WTC11 (cell line): Measurements from ENCODE around the gene CCM2L. TPM values are rescaled to one million over a fixed set of nuclear protein-coding genes. Genes with fewer than 3 reads are reported as not detected.
A peak's percentile ranks its signal among the peaks of the same experiment; 100 is the strongest.

Source experiments
- ATAC-seq: fragments of 200-7000 bp; cut with Tn5 transposase; 2 replicates; pipeline ENCODE4 v1.10.0; 2021; ENCODE audit warnings: mild to moderate bottlenecking, moderate library complexity
- CTCF ChIA-PET: fragments of 300-600 bp; sonication (Branson Sonifier 250); formaldehyde crosslinking; loops from one replicate; lab custom pipeline; 2021; ENCODE audit warnings: antibody characterized with exemption; lab: Charles Lee
- POLR2A ChIA-PET: fragments of 350-600 bp; sonication (Branson Sonifier 250); formaldehyde crosslinking; loops from one replicate; lab custom pipeline; 2021; ENCODE audit warnings: antibody characterized with exemption; lab: Charles Lee
- DNase-seq: peaks from one replicate; pipeline ENCODE4 v3.0.0; 2021; ENCODE audit warnings: low spot score
- H3K27ac Mint-ChIP-seq: 2 replicates; pipeline ENCODE4 v1.8.0; 2021; ENCODE audit warnings: mixed read lengths
- H3K27me3 Mint-ChIP-seq: 2 replicates; pipeline ENCODE4 v1.8.0; 2021; ENCODE audit warnings: low read depth, mild to moderate bottlenecking, moderate library complexity, mixed read lengths
- H3K36me3 Mint-ChIP-seq: 2 replicates; pipeline ENCODE4 v1.8.0; 2021; ENCODE audit warnings: mixed read lengths
- H3K4me1 Mint-ChIP-seq: 2 replicates; pipeline ENCODE4 v1.8.0; 2022; ENCODE audit warnings: mixed read lengths
- H3K4me3 Mint-ChIP-seq: 2 replicates; pipeline ENCODE4 v1.8.0; 2021; ENCODE audit warnings: mild to moderate bottlenecking, moderate library complexity, mixed read lengths
- H3K9me3 Mint-ChIP-seq: 2 replicates; pipeline ENCODE4 v1.8.0; 2021; ENCODE audit warnings: mixed read lengths
- CREB1 ChIP-seq: sonication (generic); formaldehyde crosslinking; IDR thresholded peaks from 2 replicates; pipeline ENCODE4 v1.8.0; 2023; ENCODE audit warnings: mild to moderate bottlenecking, missing genetic modification reagents
- CTCF ChIP-seq: fragments of 200-600 bp; IDR thresholded peaks from 2 replicates; pipeline ENCODE4 v1.8.0; 2022; ENCODE audit warnings: antibody characterized with exemption
- E2F1 ChIP-seq: sonication (generic); formaldehyde crosslinking; IDR thresholded peaks from 2 replicates; pipeline ENCODE4 v1.8.0; 2022; ENCODE audit warnings: mild to moderate bottlenecking, missing genetic modification reagents
- EMX1 ChIP-seq: fragments of 250-450 bp; sonication (Bioruptor Pico); IDR thresholded peaks from 2 replicates; pipeline ENCODE4 v1.8.0; 2021; ENCODE audit warnings: mild to moderate bottlenecking
- ESRRA ChIP-seq: sonication (generic); formaldehyde crosslinking; IDR thresholded peaks from 2 replicates; pipeline ENCODE4 v1.8.1; 2022; ENCODE audit warnings: mild to moderate bottlenecking, missing genetic modification reagents, borderline replicate concordance
- FOXK1 ChIP-seq: sonication (generic); formaldehyde crosslinking; IDR thresholded peaks from 2 replicates; pipeline ENCODE4 v1.8.0; 2022; ENCODE audit warnings: mild to moderate bottlenecking, moderate library complexity, missing genetic modification reagents
- GRHL2 ChIP-seq: fragments of 250-450 bp; sonication (Bioruptor Pico); IDR thresholded peaks from 2 replicates; pipeline ENCODE4 v1.8.0; 2022; ENCODE audit warnings: mild to moderate bottlenecking, moderate library complexity; ENCODE audit not compliant: insufficient replicate concordance, severe bottlenecking
- MXD4 ChIP-seq: fragments of 250-450 bp; sonication (Bioruptor Pico); IDR thresholded peaks from 2 replicates; pipeline ENCODE4 v1.8.0; 2021; ENCODE audit warnings: mild to moderate bottlenecking, moderate library complexity, borderline replicate concordance
- NR3C1 ChIP-seq: sonication (generic); formaldehyde crosslinking; conservative IDR thresholded peaks from 2 replicates; pipeline ENCODE4 v1.8.1; 2023; ENCODE audit warnings: low read depth, mild to moderate bottlenecking, missing genetic modification reagents
- PRRX2 ChIP-seq: fragments of 250-450 bp; sonication (Bioruptor Pico); IDR thresholded peaks from 2 replicates; pipeline ENCODE4 v1.8.0; 2021; ENCODE audit warnings: mild to moderate bottlenecking
- ZNF232 ChIP-seq: sonication (generic); formaldehyde crosslinking; IDR thresholded peaks from 2 replicates; pipeline ENCODE4 v1.8.0; 2022; ENCODE audit warnings: mild to moderate bottlenecking, missing genetic modification reagents
- ZNF263 ChIP-seq: sonication (generic); formaldehyde crosslinking; IDR thresholded peaks from 2 replicates; pipeline ENCODE4 v1.8.1; 2022; ENCODE audit warnings: low read depth, mild to moderate bottlenecking, moderate library complexity, missing genetic modification reagents
- ZNF396 ChIP-seq: fragments of 250-450 bp; sonication (Bioruptor Pico); IDR thresholded peaks from 2 replicates; pipeline ENCODE4 v1.8.0; 2021; ENCODE audit warnings: mild to moderate bottlenecking, moderate library complexity, borderline replicate concordance
- total RNA-seq: library from RNA; stranded (reverse); gene quantifications from 3 replicates; pipeline ENCODE4 v1.2.3, GENCODE V29; 2021
- TF ChIP-seq, protein P1 (sequence below): sonication (generic); formaldehyde crosslinking; IDR thresholded peaks from 2 replicates; pipeline ENCODE4 v1.8.1; 2023; ENCODE audit warnings: mild to moderate bottlenecking, missing genetic modification reagents, moderate library complexity
- TF ChIP-seq, protein P2 (sequence below): sonication (generic); formaldehyde crosslinking; IDR thresholded peaks from 2 replicates; pipeline ENCODE4 v1.8.0; 2022; ENCODE audit warnings: missing genetic modification reagents
- TF ChIP-seq, protein P3 (sequence below): sonication (generic); formaldehyde crosslinking; IDR thresholded peaks from 2 replicates; pipeline ENCODE4 v1.8.1; 2022; ENCODE audit warnings: low read depth, missing genetic modification reagents, borderline replicate concordance

The CCM2L gene
- total RNA-seq, 1 experiment from 2014 or later, result 7.8 TPM

DNA sequence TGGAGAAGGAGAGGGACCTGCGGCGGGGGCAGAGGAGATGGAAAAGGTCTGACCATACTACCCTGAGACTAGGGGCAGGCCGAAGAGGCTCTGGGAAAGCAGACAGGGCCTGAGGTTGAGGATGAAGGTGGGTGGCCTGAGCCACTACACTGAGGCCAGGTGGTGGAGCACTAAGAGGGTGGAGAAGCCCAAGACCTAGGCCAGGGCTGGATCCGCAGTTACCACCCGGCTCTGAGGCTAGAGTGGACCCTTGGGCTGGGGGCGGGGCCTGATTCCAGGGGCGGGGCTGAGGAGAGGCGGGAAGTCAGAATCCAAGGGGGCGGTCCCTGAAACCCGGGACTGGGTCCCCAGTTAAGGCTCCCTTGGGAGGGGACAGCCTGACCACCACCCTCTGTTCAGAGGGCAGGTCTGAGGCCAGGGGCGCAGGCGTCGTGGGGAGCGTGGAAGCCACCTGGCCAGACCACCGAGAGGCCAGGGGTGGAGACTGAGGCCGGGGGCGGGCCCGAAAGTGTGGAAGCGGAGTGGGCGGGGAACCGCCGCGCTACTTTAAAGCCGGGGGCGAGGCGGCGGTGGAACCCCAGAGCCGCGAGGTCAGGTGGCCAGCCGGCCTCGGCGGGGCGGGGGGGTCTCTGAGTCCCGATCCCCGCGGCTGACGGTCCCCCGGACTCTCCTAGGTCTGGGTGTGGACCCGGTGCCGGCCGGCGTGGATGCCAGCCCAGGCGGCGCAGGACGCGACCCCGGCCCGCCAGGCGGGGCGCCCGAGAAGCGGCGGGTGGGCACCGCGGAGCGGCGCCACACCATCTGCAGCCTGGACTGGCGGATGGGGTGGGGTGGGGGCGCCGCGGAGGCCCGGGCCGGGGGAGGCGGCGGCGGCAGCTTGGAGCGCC lies 8.3 kb downstream of the CCM2L start (continued):
- TF ChIP-seq E2F1, result no peak
- no peak for TF ChIP-seq GRHL2 (CRISPR knock-in tag)
- TF ChIP-seq ZNF232 (CRISPR knock-in tag), result no peak
- TF ChIP-seq NR3C1, result no peak
- TF ChIP-seq, protein P1, sequence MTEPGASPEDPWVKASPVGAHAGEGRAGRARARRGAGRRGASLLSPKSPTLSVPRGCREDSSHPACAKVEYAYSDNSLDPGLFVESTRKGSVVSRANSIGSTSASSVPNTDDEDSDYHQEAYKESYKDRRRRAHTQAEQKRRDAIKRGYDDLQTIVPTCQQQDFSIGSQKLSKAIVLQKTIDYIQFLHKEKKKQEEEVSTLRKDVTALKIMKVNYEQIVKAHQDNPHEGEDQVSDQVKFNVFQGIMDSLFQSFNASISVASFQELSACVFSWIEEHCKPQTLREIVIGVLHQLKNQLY (CRISPR knock-in tag), result no peak
- no peak for TF ChIP-seq ZNF263 (CRISPR knock-in tag)
- TF ChIP-seq, all 79 proteins: peak for 12

- POLR2A ChIA-PET, result interaction anchor here (1.2 kb wide), 1 partner anchor 10 kb away, joined by 5 read pairs; no protein-coding TSS in a partner anchor
- ATAC-seq (peak; percentile 59), DNase-seq (peak; percentile 81)
- 0 out of 2 replicates have a peak, but pooled peaks cover 3% of the 10 kb centered on the region for H3K36me3 Mint-ChIP-seq
- peak; percentile 43; the same call in 1 of the 2 replicates for TF ChIP-seq CTCF
- TF ChIP-seq, protein P2, sequence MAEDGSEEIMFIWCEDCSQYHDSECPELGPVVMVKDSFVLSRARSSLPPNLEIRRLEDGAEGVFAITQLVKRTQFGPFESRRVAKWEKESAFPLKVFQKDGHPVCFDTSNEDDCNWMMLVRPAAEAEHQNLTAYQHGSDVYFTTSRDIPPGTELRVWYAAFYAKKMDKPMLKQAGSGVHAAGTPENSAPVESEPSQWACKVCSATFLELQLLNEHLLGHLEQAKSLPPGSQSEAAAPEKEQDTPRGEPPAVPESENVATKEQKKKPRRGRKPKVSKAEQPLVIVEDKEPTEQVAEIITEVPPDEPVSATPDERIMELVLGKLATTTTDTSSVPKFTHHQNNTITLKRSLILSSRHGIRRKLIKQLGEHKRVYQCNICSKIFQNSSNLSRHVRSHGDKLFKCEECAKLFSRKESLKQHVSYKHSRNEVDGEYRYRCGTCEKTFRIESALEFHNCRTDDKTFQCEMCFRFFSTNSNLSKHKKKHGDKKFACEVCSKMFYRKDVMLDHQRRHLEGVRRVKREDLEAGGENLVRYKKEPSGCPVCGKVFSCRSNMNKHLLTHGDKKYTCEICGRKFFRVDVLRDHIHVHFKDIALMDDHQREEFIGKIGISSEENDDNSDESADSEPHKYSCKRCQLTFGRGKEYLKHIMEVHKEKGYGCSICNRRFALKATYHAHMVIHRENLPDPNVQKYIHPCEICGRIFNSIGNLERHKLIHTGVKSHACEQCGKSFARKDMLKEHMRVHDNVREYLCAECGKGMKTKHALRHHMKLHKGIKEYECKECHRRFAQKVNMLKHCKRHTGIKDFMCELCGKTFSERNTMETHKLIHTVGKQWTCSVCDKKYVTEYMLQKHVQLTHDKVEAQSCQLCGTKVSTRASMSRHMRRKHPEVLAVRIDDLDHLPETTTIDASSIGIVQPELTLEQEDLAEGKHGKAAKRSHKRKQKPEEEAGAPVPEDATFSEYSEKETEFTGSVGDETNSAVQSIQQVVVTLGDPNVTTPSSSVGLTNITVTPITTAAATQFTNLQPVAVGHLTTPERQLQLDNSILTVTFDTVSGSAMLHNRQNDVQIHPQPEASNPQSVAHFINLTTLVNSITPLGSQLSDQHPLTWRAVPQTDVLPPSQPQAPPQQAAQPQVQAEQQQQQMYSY, result no peak
- H3K4me1 Mint-ChIP-seq, result peaks cover 40% of the 10 kb centered on the region
- H3K4me3 Mint-ChIP-seq, result peak overlapping the region; percentile 74
- CTCF ChIA-PET, result interaction anchor here (0.6 to 2.7 kb wide), 11 partner anchors 11 to 377 kb away, joined by 3 to 20 read pairs (median 3); partner anchors contain the start of gene PDRG1
- H3K27me3 Mint-ChIP-seq, result peaks cover 16% of the 10 kb centered on the region
- H3K9me3 Mint-ChIP-seq, result no peaks in the 10 kb centered on the region
- no peak overlapping the region for H3K27ac Mint-ChIP-seq
Observed at GRCh38 chr20:32019156-32019510, 8.9 kb downstream of the CCM2L start.

GRCh38 chr20:32019563-32020463 lies 9.6 kb downstream of the CCM2L start:
- H3K9me3 Mint-ChIP-seq, result no peaks in the 10 kb centered on the region
- no peak for TF ChIP-seq ZNF396 (CRISPR knock-in tag)
- TF ChIP-seq PRRX2, result no peak
- TF ChIP-seq ESRRA (CRISPR knock-in tag), result no peak
- no peak for TF ChIP-seq FOXK1 (CRISPR knock-in tag)
- TF ChIP-seq, protein P3, sequence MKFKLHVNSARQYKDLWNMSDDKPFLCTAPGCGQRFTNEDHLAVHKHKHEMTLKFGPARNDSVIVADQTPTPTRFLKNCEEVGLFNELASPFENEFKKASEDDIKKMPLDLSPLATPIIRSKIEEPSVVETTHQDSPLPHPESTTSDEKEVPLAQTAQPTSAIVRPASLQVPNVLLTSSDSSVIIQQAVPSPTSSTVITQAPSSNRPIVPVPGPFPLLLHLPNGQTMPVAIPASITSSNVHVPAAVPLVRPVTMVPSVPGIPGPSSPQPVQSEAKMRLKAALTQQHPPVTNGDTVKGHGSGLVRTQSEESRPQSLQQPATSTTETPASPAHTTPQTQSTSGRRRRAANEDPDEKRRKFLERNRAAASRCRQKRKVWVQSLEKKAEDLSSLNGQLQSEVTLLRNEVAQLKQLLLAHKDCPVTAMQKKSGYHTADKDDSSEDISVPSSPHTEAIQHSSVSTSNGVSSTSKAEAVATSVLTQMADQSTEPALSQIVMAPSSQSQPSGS, result no peak
- no peak for TF ChIP-seq MXD4 (CRISPR knock-in tag)
- TF ChIP-seq CREB1 (CRISPR knock-in tag), result no peak
- no peak for TF ChIP-seq EMX1 (CRISPR knock-in tag)
- ChIA-PET CTCF (interaction anchor here (0.6 to 2.7 kb wide), 16 partner anchors 10 to 377 kb away, joined by 3 to 20 read pairs (median 3); partner anchors contain the start of gene PDRG1), POLR2A (interaction anchor here (0.5 to 1.2 kb wide), 3 partner anchors 9 to 159 kb away, joined by 3 to 5 read pairs (median 4); no protein-coding TSS in a partner anchor)
- peak overlapping the region; percentile 74 for H3K4me3 Mint-ChIP-seq
- H3K27me3 Mint-ChIP-seq, result peaks cover 16% of the 10 kb centered on the region
- 0 out of 2 replicates have a peak, but pooled peaks cover 3% of the 10 kb centered on the region for H3K36me3 Mint-ChIP-seq
- DNase-seq (no peak), ATAC-seq (no peak)
- peak overlapping the region; percentile 27; the same call in 1 of the 2 replicates for H3K27ac Mint-ChIP-seq
- peaks cover 43% of the 10 kb centered on the region for H3K4me1 Mint-ChIP-seq
